ES-I3 (cell line): ENCODE measurements around the gene PTPRB.

Experiments
- H3K36me3 ChIP-seq: 2 replicates; pipeline ENCODE4 v1.6.1; 2013; ENCODE audit warnings: mild to moderate bottlenecking, low read length, control low read depth, moderate library complexity; ENCODE audit not compliant: insufficient read depth
- H3K4me1 ChIP-seq: 2 replicates; pipeline ENCODE4 v1.6.1; 2013; ENCODE audit warnings: mild to moderate bottlenecking, control low read depth, low read length; ENCODE audit not compliant: insufficient read depth
- H3K9ac ChIP-seq: 2 replicates; pipeline ENCODE4 v1.6.1; 2013; ENCODE audit warnings: low read depth, mild to moderate bottlenecking, low read length, moderate library complexity
- H3K9me3 ChIP-seq: 2 replicates; pipeline ENCODE4 v1.6.1; 2013; ENCODE audit warnings: mild to moderate bottlenecking, low read length, moderate library complexity; ENCODE audit not compliant: control insufficient read depth, insufficient read depth

PTPRB gene

DNA sequence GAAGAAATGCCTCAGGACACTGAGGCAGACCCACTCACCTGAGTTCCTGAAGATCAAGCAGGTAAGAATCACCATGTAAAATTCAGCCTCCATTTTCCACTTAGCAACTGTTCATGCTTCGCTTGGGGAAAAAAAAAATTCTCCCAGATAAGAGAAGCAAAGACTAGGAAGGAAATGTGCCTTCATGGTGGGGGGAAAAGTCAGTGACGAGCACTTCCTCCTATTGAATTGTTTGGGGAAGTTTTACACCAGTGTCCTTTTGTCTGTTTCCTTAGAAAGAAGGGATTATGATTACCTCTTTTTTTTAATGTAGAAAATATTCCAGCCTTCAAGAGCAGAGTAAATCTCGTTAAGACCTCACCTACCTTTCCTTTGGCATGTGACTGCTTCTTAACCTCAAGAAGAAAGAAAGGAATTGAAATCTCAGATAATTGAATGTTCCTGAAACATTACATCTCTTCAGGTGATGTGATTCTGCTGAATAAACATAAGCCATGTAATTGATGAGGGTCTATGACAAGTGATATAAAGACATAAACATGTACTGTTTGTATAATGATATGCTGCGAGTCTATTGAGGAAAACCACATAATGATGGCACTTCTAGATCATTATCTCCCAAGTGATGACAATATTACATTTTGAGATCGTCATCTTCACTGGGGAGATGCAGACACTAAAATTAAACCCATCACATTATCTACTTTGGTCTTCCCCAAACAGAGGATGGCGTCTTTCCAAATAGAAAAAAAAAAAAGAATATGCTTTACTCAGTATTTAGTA, at the start of gene PTPRB:
PTPRB (minus strand) TSS at position 127 of the 783 bp plus-strand sequence; CDS start at position 93, 34 bp downstream.
- no peak within 1 kb of the TSS for H3K9ac ChIP-seq
- peaks cover 4% of the 10 kb centered on the region; the same call in 1 of the 2 replicates for H3K4me1 ChIP-seq
- H3K36me3 ChIP-seq, result no peaks in the 10 kb centered on the region
- no peaks in the 10 kb centered on the region for H3K9me3 ChIP-seq

DNA sequence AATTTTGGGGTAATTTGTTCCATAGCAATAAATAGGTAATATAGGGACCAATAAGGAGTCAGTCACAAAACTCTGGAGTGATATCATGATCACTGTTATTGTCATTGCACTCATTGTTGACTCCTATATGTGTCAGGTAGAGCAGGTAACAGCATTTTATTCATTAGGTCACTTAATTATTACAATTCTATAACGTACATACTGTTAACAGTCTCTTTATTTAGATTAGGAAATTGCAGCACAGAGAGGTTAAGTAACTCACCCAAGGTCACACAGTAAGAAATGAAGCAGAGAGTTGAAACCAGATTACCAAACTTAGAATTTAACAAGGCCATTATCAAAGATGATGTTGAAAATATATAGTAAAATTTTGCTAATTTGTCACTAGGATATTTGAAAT, 49.7 kb upstream of the PTPRB start:
- Histone ChIP-seq H3K9ac (no peak overlapping the region), H3K4me1 (peaks cover 6% of the 10 kb centered on the region; the same call in 1 of the 2 replicates), H3K36me3 (no peaks in the 10 kb centered on the region), H3K9me3 (no peaks in the 10 kb centered on the region)

- Histone ChIP-seq H3K4me1 (peaks cover 6% of the 10 kb centered on the region; the same call in 1 of the 2 replicates), H3K36me3 (no peaks in the 10 kb centered on the region), H3K9ac (no peak overlapping the region), H3K9me3 (no peaks in the 10 kb centered on the region)
Measured at GRCh38 chr12:70686299-70686698, 49.1 kb upstream of the PTPRB start.

DNA sequence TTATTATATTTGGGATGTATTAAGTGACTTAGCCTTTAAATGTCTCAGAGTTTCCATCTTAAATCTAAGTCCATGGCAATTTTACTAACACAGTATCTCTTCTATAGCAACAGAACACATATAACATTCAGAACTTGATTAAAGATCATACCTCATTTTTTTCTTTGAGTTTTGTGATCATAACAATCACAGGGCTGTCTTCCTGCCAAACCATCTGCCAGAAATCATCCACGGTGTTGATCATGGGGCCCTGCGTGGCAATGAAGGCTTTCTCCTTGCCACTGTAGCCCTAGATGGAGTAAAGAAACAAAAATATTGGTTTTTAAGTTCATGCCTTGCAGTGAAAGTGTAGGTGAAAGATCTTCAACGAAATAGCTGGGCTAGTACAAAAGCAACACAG, 46.7 kb upstream of the PTPRB start:
- H3K9me3 ChIP-seq, result no peaks in the 10 kb centered on the region
- no peaks in the 10 kb centered on the region for H3K4me1 ChIP-seq
- no peak overlapping the region for H3K9ac ChIP-seq
- no peaks in the 10 kb centered on the region for H3K36me3 ChIP-seq

- Histone ChIP-seq H3K4me1 (no peaks in the 10 kb centered on the region), H3K9me3 (no peaks in the 10 kb centered on the region), H3K9ac (no peak overlapping the region), H3K36me3 (no peaks in the 10 kb centered on the region)
Measured at GRCh38 chr12:70671698-70672097, 34.5 kb upstream of the PTPRB start.

DNA sequence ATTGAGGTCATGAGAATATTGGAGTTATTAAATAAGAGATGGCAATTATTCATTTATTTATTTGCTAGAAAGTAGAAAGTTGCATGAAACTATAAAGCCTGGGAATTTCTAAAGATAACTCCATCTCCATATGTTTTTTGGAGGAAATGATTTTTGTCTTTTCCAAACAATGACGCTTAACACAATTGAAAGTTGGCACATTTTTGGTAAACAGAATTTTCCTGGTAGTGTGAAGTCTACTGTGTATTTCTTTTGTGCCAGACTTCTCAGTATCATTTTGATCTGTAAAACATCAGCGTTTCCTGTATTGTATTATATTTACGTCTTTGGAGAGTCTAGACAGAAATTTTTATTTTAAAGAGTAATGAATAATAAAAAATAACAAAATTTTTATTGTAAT, 33.7 kb upstream of the PTPRB start:
- Histone ChIP-seq H3K36me3 (no peaks in the 10 kb centered on the region), H3K9ac (no peak overlapping the region), H3K9me3 (no peaks in the 10 kb centered on the region), H3K4me1 (no peaks in the 10 kb centered on the region)

DNA sequence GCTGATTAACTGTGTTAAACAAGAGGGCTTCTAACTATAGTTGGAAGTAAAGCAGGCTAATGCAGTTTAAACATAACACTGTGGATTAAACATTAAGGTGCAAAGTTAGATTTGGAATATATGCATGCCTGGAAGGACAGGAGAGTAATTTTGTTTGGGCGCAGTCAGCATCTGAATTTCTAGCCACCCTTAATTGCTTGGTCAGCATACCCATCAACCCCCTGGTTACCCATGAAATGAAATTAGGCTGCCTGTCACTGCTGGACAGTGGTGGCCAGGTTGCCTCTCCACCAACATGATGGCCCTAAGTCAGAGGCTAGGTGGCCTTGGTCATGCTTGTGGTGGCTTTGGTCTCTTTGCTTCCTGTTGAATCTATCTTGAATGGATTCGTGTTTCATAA, 30.0 kb upstream of the PTPRB start:
- H3K4me1 ChIP-seq, result peaks cover 23% of the 10 kb centered on the region
- H3K9me3 ChIP-seq, result no peaks in the 10 kb centered on the region
- no peak overlapping the region for H3K9ac ChIP-seq
- H3K36me3 ChIP-seq, result no peaks in the 10 kb centered on the region

- H3K36me3 ChIP-seq, result no peaks in the 10 kb centered on the region
- H3K9me3 ChIP-seq, result no peaks in the 10 kb centered on the region
- H3K9ac ChIP-seq, result no peak overlapping the region
- peaks cover 31% of the 10 kb centered on the region for H3K4me1 ChIP-seq
Measured at GRCh38 chr12:70666364-70666763, 29.1 kb upstream of the PTPRB start.

DNA sequence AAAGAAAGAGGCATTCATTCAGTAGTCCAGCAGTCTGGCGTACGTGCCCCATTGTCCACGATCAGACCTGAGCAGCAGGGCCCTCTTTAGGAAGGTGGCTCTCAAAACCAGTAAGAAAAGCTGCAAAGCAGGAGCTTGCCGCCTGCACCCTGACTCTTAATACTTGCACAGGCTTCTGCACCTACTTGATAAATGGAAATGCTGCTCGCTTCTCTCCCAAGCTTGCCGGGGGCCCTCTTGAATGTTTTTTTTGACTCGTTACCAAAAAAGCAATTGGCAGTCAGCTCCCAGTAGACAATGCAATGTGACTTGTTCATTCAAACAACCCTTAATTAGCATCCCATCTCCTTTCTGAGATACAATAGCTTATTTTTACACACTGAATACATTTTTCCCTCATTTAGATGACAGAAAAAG, 27.2 kb upstream of the PTPRB start:
- Histone ChIP-seq H3K36me3 (no peaks in the 10 kb centered on the region), H3K9ac (no peak overlapping the region), H3K9me3 (no peaks in the 10 kb centered on the region), H3K4me1 (peaks cover 37% of the 10 kb centered on the region)

- Histone ChIP-seq H3K9me3 (no peaks in the 10 kb centered on the region), H3K9ac (no peak overlapping the region), H3K36me3 (no peaks in the 10 kb centered on the region), H3K4me1 (peaks cover 37% of the 10 kb centered on the region)
Measured at GRCh38 chr12:70663838-70664237, 26.6 kb upstream of the PTPRB start.

GRCh38 chr12:70661466-70662161, 24.4 kb upstream of the PTPRB start:
- Histone ChIP-seq H3K9me3 (no peaks in the 10 kb centered on the region), H3K9ac (no peak overlapping the region), H3K36me3 (no peaks in the 10 kb centered on the region), H3K4me1 (peaks cover 40% of the 10 kb centered on the region)

DNA sequence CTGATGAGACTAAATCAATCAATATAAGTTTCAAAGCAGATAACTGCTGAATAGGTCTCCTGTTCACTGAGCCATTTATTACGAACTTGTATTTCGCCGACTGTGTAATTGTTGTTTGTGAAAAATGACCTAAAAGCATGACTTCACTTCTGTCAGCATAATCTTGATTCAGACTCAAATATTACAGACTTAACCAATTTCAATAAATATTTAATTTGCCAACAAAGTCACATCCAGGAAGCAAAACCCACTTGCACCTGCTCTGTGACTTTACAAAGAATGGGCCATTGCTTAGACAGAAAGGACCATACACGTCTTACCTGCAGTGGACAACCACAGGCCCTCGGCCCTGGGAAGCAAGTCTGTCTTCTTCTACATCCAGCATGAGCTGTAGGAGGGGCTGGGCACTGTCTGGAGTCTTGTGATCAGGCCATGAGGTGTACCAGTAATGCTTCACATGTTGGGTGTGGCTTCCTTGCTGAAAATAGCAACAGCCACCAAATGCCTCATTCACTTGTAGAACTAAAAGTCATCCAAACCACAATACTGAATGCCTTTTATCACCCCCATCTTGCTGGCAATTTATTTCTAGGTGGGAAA, 23.5 kb upstream of the PTPRB start:
- no peak overlapping the region for H3K9ac ChIP-seq
- H3K36me3 ChIP-seq, result no peaks in the 10 kb centered on the region
- peaks cover 43% of the 10 kb centered on the region for H3K4me1 ChIP-seq
- no peaks in the 10 kb centered on the region for H3K9me3 ChIP-seq

DNA sequence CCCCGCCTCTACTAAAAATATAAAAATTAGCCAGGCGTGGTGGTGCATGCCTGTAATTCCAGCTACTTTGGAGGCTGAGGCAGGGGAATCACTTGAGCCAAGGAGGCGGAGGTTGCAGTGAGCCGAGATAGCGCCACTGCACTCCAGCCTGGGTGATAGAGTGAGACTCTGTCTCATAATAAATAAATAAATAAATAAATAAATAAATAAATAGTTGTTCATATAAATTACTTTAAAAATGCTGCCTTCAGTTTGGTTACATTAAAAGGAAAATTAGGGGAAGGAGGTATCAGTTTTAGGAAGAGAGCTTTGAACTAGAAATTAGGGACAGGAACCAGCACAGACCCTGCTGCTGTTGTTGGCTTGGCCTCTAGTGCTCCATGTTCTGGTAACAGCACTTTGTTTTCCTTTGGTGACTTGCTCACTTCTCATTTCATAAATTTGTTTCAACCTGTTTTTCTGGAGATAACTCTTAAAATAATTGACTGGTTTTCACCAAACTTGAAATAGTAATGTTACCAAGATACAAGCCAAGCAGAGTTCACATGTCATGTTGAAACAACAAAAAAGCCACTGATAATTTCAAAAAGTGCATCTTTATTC, 22.9 kb upstream of the PTPRB start:
- H3K9me3 ChIP-seq, result no peaks in the 10 kb centered on the region
- no peak overlapping the region for H3K9ac ChIP-seq
- peaks cover 43% of the 10 kb centered on the region for H3K4me1 ChIP-seq
- no peaks in the 10 kb centered on the region for H3K36me3 ChIP-seq

DNA sequence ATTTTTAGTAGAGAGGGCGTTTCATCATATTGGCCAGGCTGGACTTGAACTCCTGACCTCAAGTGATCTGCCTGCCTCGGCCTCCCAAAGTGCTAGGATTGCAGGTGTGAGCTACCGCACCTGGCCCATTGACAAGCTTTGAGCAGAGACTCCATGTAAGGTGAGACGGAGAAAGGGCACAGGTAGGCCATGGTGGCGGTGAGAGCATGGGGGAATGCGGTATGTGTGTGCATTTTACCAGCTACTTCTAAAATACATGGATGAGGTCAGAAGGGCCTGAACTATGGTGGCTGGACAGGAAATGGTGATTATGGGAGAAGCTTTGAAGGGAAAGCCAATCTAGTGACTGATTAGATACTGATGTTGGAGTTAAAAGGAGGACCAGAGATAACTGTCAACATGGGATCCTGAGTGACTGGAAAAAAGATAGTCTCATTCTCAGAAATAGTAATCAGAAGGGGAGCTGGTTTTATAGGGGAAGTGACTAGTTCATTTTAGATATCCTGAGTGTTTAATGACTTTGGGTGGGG, 21.9 kb upstream of the PTPRB start:
- no peaks in the 10 kb centered on the region for H3K9me3 ChIP-seq
- no peaks in the 10 kb centered on the region for H3K36me3 ChIP-seq
- H3K4me1 ChIP-seq, result peaks cover 33% of the 10 kb centered on the region; the same call in 1 of the 2 replicates
- H3K9ac ChIP-seq, result no peak overlapping the region
